Measurements from ENCODE around the gene METTL5. TPM values are rescaled to one million over a fixed set of nuclear protein-coding genes. Genes with fewer than 3 reads are reported as not detected.
"Not testable (repeated sequence)": the region's sequence is repeated elsewhere in the genome, so short reads cannot be mapped to it uniquely, and the experiment has no call there.

The METTL5 gene
- total RNA-seq, 1 donor from 2014 or later, result 49.4 TPM

DNA sequence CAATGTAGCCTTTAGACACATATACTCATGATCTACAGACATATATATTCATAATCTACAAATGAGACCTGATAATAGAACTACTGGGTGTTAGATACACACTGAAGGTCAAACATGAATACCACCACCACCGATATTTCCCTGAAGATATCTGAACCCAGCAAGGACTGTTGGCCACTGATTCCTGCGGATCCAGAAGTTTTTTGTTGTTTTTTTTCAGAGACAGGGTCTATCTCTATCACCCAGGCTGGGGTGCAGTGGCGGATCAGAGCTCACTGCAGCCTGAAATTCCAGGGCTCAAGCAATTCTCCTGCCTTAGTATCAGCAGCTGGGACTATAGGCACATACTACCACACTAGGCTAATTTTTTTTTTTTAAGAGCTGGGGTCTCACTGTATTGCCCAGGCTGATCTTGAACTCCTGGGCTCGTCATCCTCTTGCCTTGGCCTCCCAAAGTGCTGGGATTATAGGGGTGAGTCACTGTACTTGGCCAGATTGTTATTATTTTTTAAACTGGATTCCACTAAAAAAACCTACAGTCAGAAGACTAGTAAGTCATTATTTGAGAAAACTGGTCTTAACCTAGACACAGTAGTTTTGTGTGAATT, 1.8 kb downstream of the METTL5 start:
- Mint-ChIP-seq H3K27me3 (no peaks in the 10 kb centered on the region), H3K4me3 (peak overlapping the region; percentile 76), H3K27ac (no peak overlapping the region), H3K36me3 (peaks cover 14% of the 10 kb centered on the region), H3K4me1 (ENCODE audit: unreplicated experiment) (peaks cover 25% of the 10 kb centered on the region), H3K9me3 (no peaks in the 10 kb centered on the region)
- no peak for TF ChIP-seq CTCF (conservative IDR thresholded peaks at IDR 0.05)
- DNase-seq (ENCODE audit: extremely low spot score, unreplicated experiment), result no peak

GRCh38 chr2:169822036-169822435, 2.7 kb downstream of the METTL5 start:
- H3K27ac Mint-ChIP-seq, result no peak overlapping the region
- no peak overlapping the region for H3K4me3 Mint-ChIP-seq
- peaks cover 21% of the 10 kb centered on the region for H3K36me3 Mint-ChIP-seq
- TF ChIP-seq CTCF (conservative IDR thresholded peaks at IDR 0.05), result no peak
- H3K4me1 Mint-ChIP-seq (ENCODE audit: unreplicated experiment), result peaks cover 25% of the 10 kb centered on the region
- no peaks in the 10 kb centered on the region for H3K9me3 Mint-ChIP-seq
- DNase-seq (ENCODE audit: extremely low spot score, unreplicated experiment), result no peak
- no peaks in the 10 kb centered on the region for H3K27me3 Mint-ChIP-seq

DNA sequence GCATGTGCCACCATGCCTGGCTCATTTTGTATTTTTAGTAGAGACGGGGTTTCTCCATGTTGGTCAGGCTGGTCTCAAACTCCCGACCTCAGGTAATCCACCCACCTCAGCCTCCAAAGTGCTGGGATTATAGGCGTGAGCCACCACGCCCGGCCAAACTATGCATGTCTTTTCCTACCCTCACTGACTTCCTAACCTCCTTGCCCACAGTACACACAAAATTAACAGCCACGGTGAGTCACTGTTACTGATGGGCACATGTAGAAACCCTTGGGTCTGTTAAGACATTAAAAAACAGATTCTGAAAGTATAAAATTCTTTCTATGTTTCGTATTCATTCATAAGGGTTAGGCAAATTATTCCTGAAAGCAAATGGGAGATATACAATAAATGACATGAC, 4.6 kb downstream of the METTL5 start:
- not testable (repeated sequence) for H3K4me3 Mint-ChIP-seq; H3K27ac Mint-ChIP-seq; H3K9me3 Mint-ChIP-seq; DNase-seq (ENCODE audit: extremely low spot score, unreplicated experiment); H3K27me3 Mint-ChIP-seq
- H3K4me1 Mint-ChIP-seq (ENCODE audit: unreplicated experiment), result peaks cover 20% of the 10 kb centered on the region
- peaks cover 37% of the 10 kb centered on the region for H3K36me3 Mint-ChIP-seq

- H3K4me1 Mint-ChIP-seq (ENCODE audit: unreplicated experiment), result peaks cover 15% of the 10 kb centered on the region
- no peak for DNase-seq (ENCODE audit: extremely low spot score, unreplicated experiment)
- H3K9me3 Mint-ChIP-seq, result no peaks in the 10 kb centered on the region
- no peak for TF ChIP-seq CTCF (conservative IDR thresholded peaks at IDR 0.05)
- peaks cover 37% of the 10 kb centered on the region for H3K36me3 Mint-ChIP-seq
- no peak overlapping the region for H3K27ac Mint-ChIP-seq
- H3K4me3 Mint-ChIP-seq, result no peak overlapping the region
- H3K27me3 Mint-ChIP-seq, result no peaks in the 10 kb centered on the region
Observed at GRCh38 chr2:169819106-169819505, 5.6 kb downstream of the METTL5 start.

- Mint-ChIP-seq H3K36me3 (peaks cover 40% of the 10 kb centered on the region), H3K27me3 (no peaks in the 10 kb centered on the region), H3K4me3 (no peak overlapping the region), H3K27ac (no peak overlapping the region), H3K4me1 (ENCODE audit: unreplicated experiment) (peaks cover 7% of the 10 kb centered on the region), H3K9me3 (no peaks in the 10 kb centered on the region)
- DNase-seq (ENCODE audit: extremely low spot score, unreplicated experiment), result no peak
- no peak for TF ChIP-seq CTCF (conservative IDR thresholded peaks at IDR 0.05)
Observed at GRCh38 chr2:169818241-169818640, 6.5 kb downstream of the METTL5 start.

DNA sequence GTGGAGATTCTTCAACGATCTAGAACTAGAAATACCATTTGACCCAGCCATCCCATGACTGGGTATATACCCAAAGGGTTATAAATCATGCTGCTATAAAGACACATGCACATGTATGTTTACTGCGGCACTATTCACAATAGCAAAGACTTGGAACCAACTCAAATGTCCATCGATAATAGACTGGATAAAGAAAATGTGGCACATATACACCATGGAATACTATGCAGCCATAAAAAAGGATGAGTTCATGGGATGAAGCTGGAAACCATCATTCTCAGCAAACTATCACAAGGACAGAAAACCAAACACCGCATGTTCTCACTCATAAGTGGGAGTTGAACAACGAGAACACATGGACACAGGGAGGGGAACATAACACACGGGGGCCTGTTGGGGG, 7.3 kb downstream of the METTL5 start:
- not testable (repeated sequence) for H3K4me3 Mint-ChIP-seq, H3K9me3 Mint-ChIP-seq
- peaks cover 47% of the 10 kb centered on the region for H3K36me3 Mint-ChIP-seq

DNA sequence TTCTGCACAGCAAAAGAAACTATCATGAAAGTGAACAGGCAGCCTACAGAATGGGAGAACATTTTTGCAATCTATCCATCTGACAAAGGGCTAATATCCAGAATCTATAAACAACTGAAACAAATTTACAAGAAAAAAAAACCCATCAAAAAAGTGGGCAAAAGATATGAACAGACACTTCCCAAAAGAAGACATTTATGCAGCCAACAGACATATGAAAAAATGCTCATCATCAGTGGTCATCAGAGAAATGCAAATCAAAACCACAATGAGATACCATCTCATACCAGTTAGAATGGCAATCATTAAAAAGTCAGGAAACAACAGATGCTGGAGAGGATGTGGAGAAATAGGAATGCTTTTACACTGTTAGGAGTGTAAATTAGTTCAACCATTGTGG, 7.7 kb downstream of the METTL5 start:
- not testable (repeated sequence) for H3K9me3 Mint-ChIP-seq; H3K4me1 Mint-ChIP-seq (ENCODE audit: unreplicated experiment); H3K27ac Mint-ChIP-seq; H3K27me3 Mint-ChIP-seq; H3K4me3 Mint-ChIP-seq; DNase-seq (ENCODE audit: extremely low spot score, unreplicated experiment)
- H3K36me3 Mint-ChIP-seq, result peaks cover 47% of the 10 kb centered on the region

More for the DNA sequence above, 7.3 kb downstream of the METTL5 start:
- not testable (repeated sequence) for H3K4me1 Mint-ChIP-seq (ENCODE audit: unreplicated experiment); H3K27me3 Mint-ChIP-seq; DNase-seq (ENCODE audit: extremely low spot score, unreplicated experiment); H3K27ac Mint-ChIP-seq

All from type B pancreatic cell (in vitro differentiated cells).